Activated naive CD4-positive, alpha-beta T cell treated with anti-CD3 and anti-CD28 coated beads, Interleukin-2, amount 10 ng/mL, durations not matched to agents 7 days and 5 days (primary cell): Measurements from ENCODE around the gene C5orf22.
"Not testable (repeated sequence)": the region's sequence is repeated elsewhere in the genome, so short reads cannot be mapped to it uniquely, and the experiment has no call there.

Experiments used
- CTCF ChIA-PET: fragments of 350-600 bp; sonication (Branson Sonifier 250); formaldehyde crosslinking; loops from one replicate; lab custom pipeline; 2021; ENCODE audit warnings: antibody characterized with exemption; lab: Charles Lee
- DNase-seq: peaks from one replicate; pipeline ENCODE4 v3.0.0-alpha.2; 2020
- H3K27ac Mint-ChIP-seq: one replicate; pipeline ENCODE4 v1.8.0; 2021; ENCODE audit warnings: mild to moderate bottlenecking, moderate library complexity, mixed read lengths
- H3K27me3 Mint-ChIP-seq: one replicate; pipeline ENCODE4 v1.8.0; 2021; ENCODE audit warnings: mild to moderate bottlenecking, mixed read lengths
- H3K36me3 Mint-ChIP-seq: one replicate; pipeline ENCODE4 v1.8.0; 2021; ENCODE audit warnings: mixed read lengths
- H3K4me1 Mint-ChIP-seq: one replicate; pipeline ENCODE4 v1.8.0; 2021; ENCODE audit warnings: mixed read lengths
- H3K4me3 Mint-ChIP-seq: one replicate; pipeline ENCODE4 v1.8.0; 2021; ENCODE audit warnings: mild to moderate bottlenecking, moderate library complexity, mixed read lengths
- H3K9me3 Mint-ChIP-seq: one replicate; pipeline ENCODE4 v1.8.0; 2021; ENCODE audit warnings: mixed read lengths

C5orf22 gene

GRCh38 chr5:31530541-31531265 is 1.4 kb upstream of the C5orf22 start:
- Mint-ChIP-seq H3K36me3 (peaks cover 47% of the 10 kb centered on the region), H3K9me3 (no peaks in the 10 kb centered on the region), H3K4me3 (peak overlapping the region; percentile 96), H3K27ac (no peak overlapping the region), H3K27me3 (no peaks in the 10 kb centered on the region), H3K4me1 (peaks cover 45% of the 10 kb centered on the region)
- no peak for DNase-seq
- CTCF ChIA-PET: no interaction called here

- H3K4me3 Mint-ChIP-seq: peak overlapping the region; percentile 96
- no peaks in the 10 kb centered on the region for H3K27me3 Mint-ChIP-seq
- H3K36me3 Mint-ChIP-seq: peaks cover 45% of the 10 kb centered on the region
- DNase-seq: peak; percentile 50
- no peaks in the 10 kb centered on the region for H3K9me3 Mint-ChIP-seq
- CTCF ChIA-PET: no interaction called here
- peak overlapping the region; percentile 94 for H3K27ac Mint-ChIP-seq
- H3K4me1 Mint-ChIP-seq: peaks cover 48% of the 10 kb centered on the region
Measured at GRCh38 chr5:31531543-31531887, 586 bp upstream of the C5orf22 start.

DNA sequence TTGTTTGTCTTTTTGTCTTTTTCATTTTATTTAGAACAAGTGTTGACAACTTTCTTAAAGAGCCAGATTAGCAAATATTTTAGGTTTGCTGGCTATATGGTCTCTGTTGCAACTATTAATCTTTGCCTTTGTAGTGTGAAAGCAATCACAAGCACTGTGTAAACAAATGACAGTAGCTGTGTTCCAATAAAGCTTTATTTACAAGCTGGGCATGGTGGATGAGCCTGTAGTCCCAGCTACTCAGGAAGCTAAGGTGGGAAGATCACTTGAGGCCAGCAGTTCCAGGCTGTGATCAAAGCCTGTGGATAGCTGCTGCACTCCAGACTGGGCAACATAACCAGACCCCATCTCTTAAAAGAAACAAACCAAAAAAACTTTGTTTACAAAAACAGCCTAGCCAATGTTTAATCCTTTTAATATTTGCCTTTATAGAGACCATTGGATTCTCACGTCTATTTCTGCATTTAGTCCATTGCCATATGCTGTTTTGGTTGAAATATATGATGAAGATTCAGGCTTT is 2.5 kb downstream of the C5orf22 start:
- Mint-ChIP-seq H3K27ac (no peak overlapping the region), H3K9me3 (no peaks in the 10 kb centered on the region), H3K4me1 (peaks cover 43% of the 10 kb centered on the region), H3K4me3 (peak overlapping the region; percentile 46), H3K27me3 (no peaks in the 10 kb centered on the region), H3K36me3 (peaks cover 32% of the 10 kb centered on the region)
- DNase-seq: no peak
- CTCF ChIA-PET: no interaction called here

- H3K4me3 Mint-ChIP-seq: no peak overlapping the region
- H3K9me3 Mint-ChIP-seq: no peaks in the 10 kb centered on the region
- H3K4me1 Mint-ChIP-seq: peaks cover 21% of the 10 kb centered on the region
- no peak overlapping the region for H3K27ac Mint-ChIP-seq
- peaks cover 39% of the 10 kb centered on the region for H3K36me3 Mint-ChIP-seq
- no peaks in the 10 kb centered on the region for H3K27me3 Mint-ChIP-seq
- no peak for DNase-seq
- CTCF ChIA-PET: no interaction called here
Measured at GRCh38 chr5:31536873-31537272, 4.8 kb downstream of the C5orf22 start.

- Mint-ChIP-seq H3K27me3 (no peaks in the 10 kb centered on the region), H3K9me3 (no peaks in the 10 kb centered on the region), H3K27ac (no peak overlapping the region), H3K4me1 (peaks cover 21% of the 10 kb centered on the region), H3K4me3 (no peak overlapping the region), H3K36me3 (peaks cover 42% of the 10 kb centered on the region)
- DNase-seq: no peak
- CTCF ChIA-PET: no interaction called here
Measured at GRCh38 chr5:31537349-31537748, 5.2 kb downstream of the C5orf22 start.

DNA sequence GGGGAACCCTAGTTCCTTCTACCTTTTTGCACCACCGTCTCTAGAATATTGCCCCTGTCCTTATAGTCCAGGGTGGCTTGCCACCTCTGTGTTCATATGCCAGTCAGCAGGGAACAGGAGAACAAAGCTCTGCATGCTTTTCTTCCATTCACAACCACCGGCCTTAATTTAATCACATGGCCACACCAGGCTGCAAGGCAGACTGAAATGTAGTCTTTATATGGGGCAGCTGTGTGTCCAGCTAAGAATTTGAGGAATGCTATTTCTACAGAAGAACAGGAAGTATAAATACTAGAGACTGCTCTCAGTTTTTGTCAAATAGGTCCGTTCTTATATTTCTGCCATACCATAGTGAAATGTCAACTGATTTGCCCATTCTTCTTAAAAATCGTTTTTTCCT is 5.8 kb downstream of the C5orf22 start:
- no peak for DNase-seq
- no peaks in the 10 kb centered on the region for H3K27me3 Mint-ChIP-seq
- peaks cover 47% of the 10 kb centered on the region for H3K36me3 Mint-ChIP-seq
- H3K4me1 Mint-ChIP-seq: peaks cover 21% of the 10 kb centered on the region
- H3K27ac Mint-ChIP-seq: no peak overlapping the region
- H3K4me3 Mint-ChIP-seq: no peak overlapping the region
- CTCF ChIA-PET: no interaction called here
- H3K9me3 Mint-ChIP-seq: no peaks in the 10 kb centered on the region

- H3K36me3 Mint-ChIP-seq: peaks cover 53% of the 10 kb centered on the region
- DNase-seq, CTCF ChIA-PET, H3K4me3 Mint-ChIP-seq, H3K9me3 Mint-ChIP-seq, H3K27ac Mint-ChIP-seq, H3K27me3 Mint-ChIP-seq, H3K4me1 Mint-ChIP-seq: not testable (repeated sequence)
Measured at GRCh38 chr5:31549114-31549513, 17.0 kb downstream of the C5orf22 start.

DNA sequence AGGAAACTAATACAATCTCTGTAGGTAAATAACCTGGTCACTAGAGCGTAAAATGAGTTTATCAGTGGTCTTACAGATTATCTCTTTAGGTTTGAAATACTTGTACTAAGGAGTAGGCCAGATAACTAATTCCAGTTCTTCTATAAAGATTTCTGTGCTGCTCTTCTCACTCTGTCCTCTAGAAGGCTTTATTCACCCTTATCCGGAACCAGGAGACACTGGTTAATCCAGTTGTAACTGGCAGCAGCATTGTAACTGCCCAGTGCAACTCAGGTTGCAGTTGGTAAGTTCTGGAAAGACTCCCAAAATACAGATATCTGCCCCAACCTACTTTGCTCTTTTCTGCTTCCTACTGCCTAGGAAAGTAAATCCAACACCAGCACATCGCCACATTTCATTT is 19.8 kb downstream of the C5orf22 start:
- Mint-ChIP-seq H3K36me3 (peaks cover 48% of the 10 kb centered on the region), H3K27me3 (no peaks in the 10 kb centered on the region), H3K27ac (no peak overlapping the region), H3K4me3 (no peak overlapping the region), H3K9me3 (no peaks in the 10 kb centered on the region), H3K4me1 (no peaks in the 10 kb centered on the region)
- CTCF ChIA-PET: no interaction called here
- DNase-seq: no peak

- H3K4me1 Mint-ChIP-seq: no peaks in the 10 kb centered on the region
- no peak overlapping the region for H3K4me3 Mint-ChIP-seq
- no peaks in the 10 kb centered on the region for H3K27me3 Mint-ChIP-seq
- H3K9me3 Mint-ChIP-seq: no peaks in the 10 kb centered on the region
- CTCF ChIA-PET: interaction anchor here (0.6 kb wide), 1 partner anchor 10 kb away, joined by 4 read pairs; no protein-coding TSS in a partner anchor
- DNase-seq: no peak
- H3K36me3 Mint-ChIP-seq: peaks cover 35% of the 10 kb centered on the region
- no peak overlapping the region for H3K27ac Mint-ChIP-seq
Measured at GRCh38 chr5:31553863-31554262, 21.8 kb downstream of the C5orf22 start.

GRCh38 chr5:31554552-31554951 is 22.5 kb downstream of the C5orf22 start:
- Mint-ChIP-seq H3K4me1 (no peaks in the 10 kb centered on the region), H3K27ac (no peak overlapping the region), H3K9me3 (no peaks in the 10 kb centered on the region), H3K36me3 (peaks cover 33% of the 10 kb centered on the region), H3K27me3 (no peaks in the 10 kb centered on the region), H3K4me3 (no peak overlapping the region)
- CTCF ChIA-PET: no interaction called here
- no peak for DNase-seq

DNA sequence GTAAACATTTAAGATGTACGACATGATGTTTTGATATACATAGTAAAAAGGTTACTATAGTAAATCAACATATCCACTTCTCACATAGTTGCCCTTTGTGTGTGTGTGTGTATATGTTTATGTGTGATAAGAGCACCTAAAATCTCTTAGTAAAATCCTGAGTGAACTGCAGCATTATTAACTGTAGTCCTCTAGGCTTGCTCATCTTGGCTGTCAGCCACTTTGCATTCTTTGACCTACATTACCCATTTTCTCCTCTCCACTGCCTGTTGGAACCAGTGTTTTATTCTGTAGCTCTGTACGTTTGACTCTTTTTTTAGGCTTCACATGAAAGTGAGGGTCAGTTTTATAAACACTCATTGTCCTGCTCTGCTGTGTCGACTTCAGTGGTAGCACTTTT is 24.4 kb downstream of the C5orf22 start:
- no peak overlapping the region for H3K4me3 Mint-ChIP-seq
- H3K27me3 Mint-ChIP-seq: no peaks in the 10 kb centered on the region
- DNase-seq: no peak
- peaks cover 30% of the 10 kb centered on the region for H3K36me3 Mint-ChIP-seq
- H3K9me3 Mint-ChIP-seq: no peaks in the 10 kb centered on the region
- no peaks in the 10 kb centered on the region for H3K4me1 Mint-ChIP-seq
- CTCF ChIA-PET: no interaction called here
- no peak overlapping the region for H3K27ac Mint-ChIP-seq

DNA sequence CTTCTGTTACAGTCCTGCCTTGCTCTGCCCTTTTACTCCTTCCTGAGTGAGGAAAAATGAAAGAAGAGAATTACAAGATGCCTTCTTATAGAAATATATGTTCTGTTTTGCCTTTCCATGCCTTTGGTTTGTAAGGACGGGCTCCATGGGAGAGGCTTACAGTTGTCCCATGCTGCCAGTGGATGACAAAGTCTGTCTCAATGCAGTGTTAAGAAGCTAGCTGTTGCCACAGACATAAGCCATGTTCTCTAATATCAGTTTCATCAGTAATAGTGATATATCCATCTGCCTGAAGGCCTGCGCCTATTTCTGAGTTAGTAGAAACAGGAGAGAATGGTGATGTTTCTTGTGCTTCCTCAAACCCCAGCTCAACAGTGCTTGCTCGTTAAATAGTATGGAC is 27.8 kb downstream of the C5orf22 start:
- CTCF ChIA-PET: interaction anchor here (0.6 kb wide), 1 partner anchor 533 kb away, joined by 3 read pairs; no protein-coding TSS in a partner anchor
- DNase-seq: no peak
- H3K27me3 Mint-ChIP-seq: no peaks in the 10 kb centered on the region
- H3K36me3 Mint-ChIP-seq: peaks cover 15% of the 10 kb centered on the region
- H3K27ac Mint-ChIP-seq: no peak overlapping the region
- H3K4me1 Mint-ChIP-seq: no peaks in the 10 kb centered on the region
- peaks cover 2% of the 10 kb centered on the region for H3K9me3 Mint-ChIP-seq
- H3K4me3 Mint-ChIP-seq: no peak overlapping the region

DNA sequence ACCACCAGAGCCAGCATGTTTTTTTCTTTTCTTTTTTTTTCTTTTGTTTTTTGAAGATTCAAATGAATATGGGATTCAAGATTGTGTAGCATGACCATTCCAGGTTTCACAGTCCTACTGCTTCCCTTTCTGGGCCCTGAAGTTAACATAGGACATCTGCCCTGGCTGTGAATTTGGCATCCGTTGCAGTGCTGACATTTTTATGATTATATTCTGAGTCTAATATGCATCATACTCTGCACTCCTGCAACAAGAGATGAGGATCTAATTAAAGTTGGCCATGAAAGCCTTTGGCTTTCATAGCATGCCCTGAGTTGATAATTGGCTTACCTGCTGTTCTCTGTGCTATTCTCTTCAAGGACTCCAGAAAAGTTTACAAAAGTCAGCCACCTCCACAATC is 29.8 kb downstream of the C5orf22 start:
- no peak for DNase-seq
- H3K27me3 Mint-ChIP-seq: no peaks in the 10 kb centered on the region
- H3K4me1 Mint-ChIP-seq: no peaks in the 10 kb centered on the region
- no peak overlapping the region for H3K4me3 Mint-ChIP-seq
- peaks cover 5% of the 10 kb centered on the region for H3K36me3 Mint-ChIP-seq
- CTCF ChIA-PET: no interaction called here
- H3K27ac Mint-ChIP-seq: no peak overlapping the region
- peaks cover 12% of the 10 kb centered on the region for H3K9me3 Mint-ChIP-seq

DNA sequence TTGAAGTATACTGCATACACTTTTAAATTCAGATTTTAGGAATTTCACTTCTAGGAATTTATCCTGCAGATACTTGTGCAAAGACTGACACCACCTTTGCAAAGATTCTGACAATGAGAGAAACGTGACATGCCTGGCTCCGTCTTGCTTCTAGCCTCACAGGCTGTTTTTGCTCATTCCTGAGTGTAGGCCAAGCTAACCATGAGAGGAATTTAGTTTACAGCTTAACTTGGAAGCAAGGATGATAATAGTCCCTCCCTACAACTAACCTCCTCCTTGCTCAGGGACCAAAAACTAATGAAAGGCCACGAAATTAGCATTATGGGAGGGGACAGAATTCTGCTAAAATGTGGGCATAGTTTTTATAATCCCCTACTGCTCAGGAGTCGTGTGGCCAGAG is 31.1 kb downstream of the C5orf22 start:
- Mint-ChIP-seq H3K4me3 (no peak overlapping the region), H3K36me3 (peaks cover under 1% of the 10 kb centered on the region), H3K27me3 (no peaks in the 10 kb centered on the region), H3K4me1 (no peaks in the 10 kb centered on the region), H3K9me3 (peaks cover 12% of the 10 kb centered on the region), H3K27ac (no peak overlapping the region)
- CTCF ChIA-PET: interaction anchor here (1.2 kb wide), 1 partner anchor 514 kb away, joined by 3 read pairs; no protein-coding TSS in a partner anchor
- DNase-seq: no peak

- H3K36me3 Mint-ChIP-seq, H3K4me1 Mint-ChIP-seq, H3K27me3 Mint-ChIP-seq, DNase-seq, H3K27ac Mint-ChIP-seq, CTCF ChIA-PET, H3K4me3 Mint-ChIP-seq: not testable (repeated sequence)
- H3K9me3 Mint-ChIP-seq: peaks cover 12% of the 10 kb centered on the region
Measured at GRCh38 chr5:31566362-31566761, 34.3 kb downstream of the C5orf22 start.
